ENCODE data around the gene FRY. TPM values are rescaled to one million over a fixed set of nuclear protein-coding genes. Genes with fewer than 3 reads are reported as not detected.
"Not testable (repeated sequence)": the region's sequence is repeated elsewhere in the genome, so short reads cannot be mapped to it uniquely, and the experiment has no call there.

Gene FRY
- polyA plus RNA-seq, 1 donor, result 49.9 TPM

GRCh38 chr13:32040689-32041088, 9.1 kb downstream of the FRY start:
- no peak for DNase-seq

- DNase-seq, result no peak
These were observed 9.9 kb downstream of the FRY start for GRCh38 chr13:32041429-32041828.

- DNase-seq, result no peak
These were observed 11.0 kb downstream of the FRY start for GRCh38 chr13:32042551-32042950.

- no peak for DNase-seq
These were observed 12.9 kb downstream of the FRY start for GRCh38 chr13:32044446-32044845.

- DNase-seq, result no peak
These were observed 14.0 kb downstream of the FRY start for GRCh38 chr13:32045537-32045936.

- no peak for DNase-seq
These were observed 14.6 kb downstream of the FRY start for GRCh38 chr13:32045982-32046785.

- DNase-seq, result no peak
These were observed 15.5 kb downstream of the FRY start for GRCh38 chr13:32047088-32047487.

GRCh38 chr13:32047793-32048192, 16.2 kb downstream of the FRY start:
- DNase-seq, result no peak

- no peak for DNase-seq
These were observed 17.2 kb downstream of the FRY start for GRCh38 chr13:32048816-32049215.

- no peak for DNase-seq
These were observed 19.6 kb downstream of the FRY start for GRCh38 chr13:32051156-32051555.

- DNase-seq, result no peak
These were observed 24.7 kb downstream of the FRY start for GRCh38 chr13:32056316-32056715.

GRCh38 chr13:32057325-32057724, 25.8 kb downstream of the FRY start:
- not testable (repeated sequence) for DNase-seq

- no peak for DNase-seq
These were observed 28.0 kb downstream of the FRY start for GRCh38 chr13:32059511-32059984.

GRCh38 chr13:32060401-32060878, 28.9 kb downstream of the FRY start:
- no peak for DNase-seq

- DNase-seq, result no peak
These were observed 32.2 kb downstream of the FRY start for GRCh38 chr13:32063619-32064233.

- DNase-seq, result no peak
These were observed 35.8 kb downstream of the FRY start for GRCh38 chr13:32067149-32067961.

GRCh38 chr13:32068255-32068654, 36.7 kb downstream of the FRY start:
- no peak for DNase-seq

- no peak for DNase-seq
These were observed 41.7 kb downstream of the FRY start for GRCh38 chr13:32073180-32073864.

- no peak for DNase-seq
These were observed 43.7 kb downstream of the FRY start for GRCh38 chr13:32075170-32075851.

- no peak for DNase-seq
These were observed 48.0 kb downstream of the FRY start for GRCh38 chr13:32079587-32079986.

- DNase-seq, result no peak
These were observed 48.8 kb downstream of the FRY start for GRCh38 chr13:32080328-32080744.
